ENCODE measurements around the gene STK39. TPM values are rescaled to one million over a fixed set of nuclear protein-coding genes. Genes with fewer than 3 reads are reported as not detected.

STK39 gene
- polyA plus RNA-seq, 2 of the 4 experiments (the other 2 are of a cell fraction), result 14.2 to 27.2 TPM

- FAIRE-seq (no peak), ATAC-seq (no peak), DNase-seq (ENCODE audit: low read depth in 1 of 2, low spot score in 1 of 2) (peak in 1 of 2 experiments; percentile 23)
- Histone ChIP-seq H3K4me1 (peaks cover 14% of the 10 kb centered on the region; the same call in 2 of the 3 replicates), H3K4me3 (no peak overlapping the region), H3K9me3 (no peaks in the 10 kb centered on the region), H3K27ac (peak overlapping the region; percentile 37 to 57), H3K4me2 (peak overlapping the region; percentile 16; the same call in 2 of the 3 replicates)
- no peak for TF ChIP-seq RCOR1 (IDR thresholded peaks at IDR 0.05; ENCODE audit: low read depth, low read length)
- no peak for TF ChIP-seq ZC3H11A (IDR thresholded peaks at IDR 0.05)
- TF ChIP-seq CHD4 (IDR thresholded peaks at IDR 0.05; ENCODE audit: borderline replicate concordance), result no peak
- TF ChIP-seq FOSL2 (IDR thresholded peaks at IDR 0.05), result no peak
- TF ChIP-seq FOSL2 (CRISPR knock-in tag; IDR thresholded peaks at IDR 0.05), result peak; percentile 39; the same call in 1 of the 2 replicates
- no peak for TF ChIP-seq HOXB13 (CRISPR knock-in tag; IDR thresholded peaks at IDR 0.05; ENCODE audit: low read depth)
- no peak for TF ChIP-seq BHLHE40 (IDR thresholded peaks at IDR 0.05; ENCODE audit: low read depth, low read length)
- no peak for TF ChIP-seq GATA3 (IDR thresholded peaks at IDR 0.05; ENCODE audit: borderline replicate concordance)
- peak; percentile 61 for TF ChIP-seq MAFK (IDR thresholded peaks at IDR 0.05; ENCODE audit: partially characterized antibody)
- 0 out of 2 replicates have a peak, but pooled peaks have one; percentile 23 for TF ChIP-seq NFE2L2 (conservative IDR thresholded peaks at IDR 0.05; ENCODE audit: low read length)
- TF ChIP-seq RNF2 (IDR thresholded peaks at IDR 0.05; ENCODE audit: borderline replicate concordance, low read depth), result no peak
- TF ChIP-seq EHMT2 (IDR thresholded peaks at IDR 0.05; ENCODE audit: low read depth), result no peak
- ChIA-PET CTCF (no interaction called here), POLR2A (interaction anchor here (0.7 kb wide), 1 partner anchor 752 kb away, joined by 7 read pairs; no protein-coding TSS in a partner anchor)
- 92% methylated on average over 3 of the region's 3 CpGs for WGBS (ENCODE audit: missing lambda C conversion rate)
These were observed 186.2 kb downstream of the STK39 start for GRCh38 chr2:168060986-168061750.

- H3K4me1 ChIP-seq, result peaks cover 14% of the 10 kb centered on the region; the same call in 2 of the 3 replicates
- no peak for ATAC-seq
- H3K27ac ChIP-seq, result no peak overlapping the region
- 77% methylated on average over 2 of the region's 2 CpGs for WGBS (ENCODE audit: missing lambda C conversion rate)
- no peaks in the 10 kb centered on the region for H3K9me3 ChIP-seq
- H3K4me2 ChIP-seq, result no peak overlapping the region
- no peak overlapping the region for H3K4me3 ChIP-seq
- FAIRE-seq, result no peak
- no peak for DNase-seq (ENCODE audit: low read depth in 1 of 2, low spot score in 1 of 2)
- no peak for TF ChIP-seq HMGXB4 (CRISPR knock-in tag; IDR thresholded peaks at IDR 0.05; ENCODE audit: borderline replicate concordance)
- no peak for TF ChIP-seq ZSCAN20 (CRISPR knock-in tag; IDR thresholded peaks at IDR 0.05)
- no peak for TF ChIP-seq FOSB (CRISPR knock-in tag; IDR thresholded peaks at IDR 0.05)
- TF ChIP-seq ELK1 (IDR thresholded peaks at IDR 0.05; ENCODE audit: low read depth, low read length), result no peak
- TF ChIP-seq RNF2 (IDR thresholded peaks at IDR 0.05; ENCODE audit: borderline replicate concordance, low read depth), result no peak
- no peak for TF ChIP-seq ESRRA (IDR thresholded peaks at IDR 0.05; ENCODE audit: borderline replicate concordance, low read length)
- CTCF ChIA-PET, result no interaction called here
- POLR2A ChIA-PET, result no interaction called here
These were observed 187.6 kb downstream of the STK39 start for GRCh38 chr2:168059758-168060157.

GRCh38 chr2:168058675-168059074 is 188.7 kb downstream of the STK39 start:
- CTCF ChIA-PET, result no interaction called here
- Histone ChIP-seq H3K4me3 (no peak overlapping the region), H3K4me1 (peaks cover 14% of the 10 kb centered on the region; the same call in 2 of the 3 replicates), H3K9me3 (no peaks in the 10 kb centered on the region), H3K27ac (no peak overlapping the region), H3K4me2 (no peak overlapping the region)
- 97% methylated on average over 3 of the region's 3 CpGs for WGBS (ENCODE audit: missing lambda C conversion rate)
- FAIRE-seq, result no peak
- POLR2A ChIA-PET, result no interaction called here
- no peak for DNase-seq (ENCODE audit: low read depth in 1 of 2, low spot score in 1 of 2)
- no peak for TF ChIP-seq CEBPB (IDR thresholded peaks at IDR 0.05)
- no peak for TF ChIP-seq MAX (IDR thresholded peaks at IDR 0.05)
- no peak for TF ChIP-seq ESRRA (IDR thresholded peaks at IDR 0.05; ENCODE audit: borderline replicate concordance, low read length)
- TF ChIP-seq PHF8 (IDR thresholded peaks at IDR 0.05; ENCODE audit: borderline replicate concordance, low read depth), result no peak
- TF ChIP-seq HEYL (CRISPR knock-in tag; IDR thresholded peaks at IDR 0.05), result no peak
- TF ChIP-seq RAD21 (conservative IDR thresholded peaks at IDR 0.05 in 1 of 2, IDR thresholded peaks at IDR 0.05 in 1 of 2), result no peak
- no peak for TF ChIP-seq CHD2 (IDR thresholded peaks at IDR 0.05; ENCODE audit: low read length, partially characterized antibody)
- TF ChIP-seq ZFP36 (IDR thresholded peaks at IDR 0.05; ENCODE audit: borderline replicate concordance, partially characterized antibody), result no peak
- TF ChIP-seq NPAS2 (CRISPR knock-in tag; IDR thresholded peaks at IDR 0.05; ENCODE audit: borderline replicate concordance), result no peak
- no peak for TF ChIP-seq HOXA7 (CRISPR knock-in tag; IDR thresholded peaks at IDR 0.05)
- TF ChIP-seq KDM1A (IDR thresholded peaks at IDR 0.05; ENCODE audit: low read depth), result no peak
- no peak for TF ChIP-seq POLR2A (IDR thresholded peaks at IDR 0.05; ENCODE audit: low read length)
- no peak for TF ChIP-seq BHLHE40 (IDR thresholded peaks at IDR 0.05; ENCODE audit: low read depth, low read length)
- ATAC-seq, result no peak

Measured in A549 (cell line).